ENCODE results near the gene ZNF775.
A peak's percentile ranks its signal among the peaks of the same experiment; 100 is the strongest.

Gene ZNF775

DNA sequence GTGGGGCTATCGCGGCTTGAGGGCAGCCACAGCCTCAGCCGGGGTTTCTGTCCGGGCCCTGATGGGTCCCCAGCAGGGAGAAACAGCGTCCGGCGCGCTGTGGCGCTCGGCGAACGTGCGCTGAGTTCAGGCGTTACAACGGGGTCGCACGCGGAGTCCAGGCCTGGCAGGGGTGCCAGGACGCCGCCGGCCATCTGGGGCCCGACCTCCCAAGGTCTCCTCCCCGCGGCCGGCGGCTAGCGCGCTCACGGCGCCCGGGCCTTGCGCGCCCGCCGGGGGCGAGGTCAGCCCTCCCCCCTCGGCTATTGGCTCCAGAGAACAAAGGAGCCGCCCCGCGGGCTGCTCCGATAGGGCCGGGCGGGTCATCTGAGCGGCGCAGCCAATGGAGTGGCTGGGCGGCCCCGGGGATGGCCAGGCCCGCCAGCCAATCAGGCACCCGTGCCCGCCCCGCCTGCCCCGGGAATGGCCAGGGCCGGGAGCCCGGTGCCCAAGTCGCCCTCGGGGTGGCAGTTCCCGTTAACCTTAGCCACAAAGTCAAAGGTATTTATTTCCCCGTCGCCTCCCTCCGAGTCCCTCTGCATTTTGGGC lies at the start of gene ZNF775:
Gene ZNF775 (plus strand): TSS at position 478 of the 588 bp plus-strand sequence. CDS start 9,141 bp downstream, outside the sequence.
- DNase-seq (ENCODE audit: low read depth): peak; percentile 90

DNA sequence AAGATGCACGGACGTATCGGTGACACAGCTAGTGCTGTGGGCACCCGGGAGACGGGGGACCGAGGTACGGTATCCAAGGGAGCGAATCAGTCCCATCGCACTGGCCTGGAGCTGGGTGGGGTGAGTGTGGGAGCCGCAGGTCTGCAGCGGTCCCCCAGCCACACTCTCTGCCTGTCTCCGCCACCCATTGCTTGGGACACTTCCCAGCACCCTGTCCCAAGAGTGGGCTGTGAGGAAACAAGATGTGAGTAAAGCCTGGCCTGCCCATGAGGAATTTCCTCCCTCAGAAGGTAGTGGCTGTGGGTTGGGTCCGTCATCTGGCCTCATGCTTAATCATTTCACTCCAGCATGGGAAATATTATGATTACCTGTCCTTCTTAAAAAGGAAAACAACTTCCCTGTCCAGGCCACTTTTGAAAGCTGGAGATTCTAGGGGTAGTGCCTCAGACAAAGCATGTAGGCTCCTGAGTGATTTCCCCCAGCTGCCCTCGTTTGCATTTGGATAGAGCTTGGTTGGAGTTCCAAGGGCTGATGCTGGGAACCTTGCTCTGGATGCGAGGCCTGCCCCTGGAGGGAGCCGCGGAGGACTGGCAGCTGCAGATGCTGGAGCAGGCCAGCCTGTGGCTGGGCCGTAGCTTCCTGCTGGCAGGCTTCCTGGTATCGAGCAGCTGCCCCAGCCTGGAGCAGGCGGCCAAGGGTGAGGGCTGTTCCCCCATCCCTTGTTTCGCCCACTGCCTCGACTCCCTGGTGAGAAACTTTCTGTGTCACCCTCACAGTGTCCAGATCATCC lies 49.6 kb upstream of the ZNF775 start:
- DNase-seq (ENCODE audit: low read depth): no peak

DNA sequence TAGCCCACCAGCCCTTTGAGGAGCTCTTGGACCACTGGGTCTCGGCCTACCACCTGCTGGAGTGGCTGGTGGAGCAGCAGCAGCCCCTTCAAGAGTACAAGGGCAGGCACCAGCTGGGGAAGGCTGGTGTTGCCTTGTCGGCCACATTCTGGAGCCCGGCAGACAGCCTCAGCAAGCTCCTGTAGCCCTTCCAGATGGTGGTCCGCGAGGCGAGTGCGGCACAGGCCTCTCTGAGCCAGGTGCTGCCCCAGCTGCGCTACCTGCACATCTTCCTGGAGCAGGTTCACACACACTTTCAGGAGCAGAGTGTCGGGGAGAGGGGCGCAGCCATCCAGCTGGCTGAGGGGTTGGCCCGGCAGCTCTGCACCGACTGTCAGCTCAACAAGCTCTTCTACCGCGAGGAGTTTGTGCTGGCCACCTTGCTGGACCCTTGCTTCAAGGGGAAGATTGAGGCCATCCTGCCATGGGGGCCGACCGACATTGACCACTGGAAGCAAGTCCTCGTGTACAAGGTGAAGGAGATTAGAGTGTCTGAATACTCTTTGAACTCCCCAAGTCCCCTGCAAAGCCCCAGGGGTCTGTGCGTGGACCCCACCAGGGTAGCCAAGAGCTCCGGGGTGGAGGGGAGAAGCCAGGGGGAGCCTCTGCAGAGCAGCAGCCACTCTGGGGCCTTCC lies 48.8 kb upstream of the ZNF775 start:
- DNase-seq (ENCODE audit: low read depth): no peak

DNA sequence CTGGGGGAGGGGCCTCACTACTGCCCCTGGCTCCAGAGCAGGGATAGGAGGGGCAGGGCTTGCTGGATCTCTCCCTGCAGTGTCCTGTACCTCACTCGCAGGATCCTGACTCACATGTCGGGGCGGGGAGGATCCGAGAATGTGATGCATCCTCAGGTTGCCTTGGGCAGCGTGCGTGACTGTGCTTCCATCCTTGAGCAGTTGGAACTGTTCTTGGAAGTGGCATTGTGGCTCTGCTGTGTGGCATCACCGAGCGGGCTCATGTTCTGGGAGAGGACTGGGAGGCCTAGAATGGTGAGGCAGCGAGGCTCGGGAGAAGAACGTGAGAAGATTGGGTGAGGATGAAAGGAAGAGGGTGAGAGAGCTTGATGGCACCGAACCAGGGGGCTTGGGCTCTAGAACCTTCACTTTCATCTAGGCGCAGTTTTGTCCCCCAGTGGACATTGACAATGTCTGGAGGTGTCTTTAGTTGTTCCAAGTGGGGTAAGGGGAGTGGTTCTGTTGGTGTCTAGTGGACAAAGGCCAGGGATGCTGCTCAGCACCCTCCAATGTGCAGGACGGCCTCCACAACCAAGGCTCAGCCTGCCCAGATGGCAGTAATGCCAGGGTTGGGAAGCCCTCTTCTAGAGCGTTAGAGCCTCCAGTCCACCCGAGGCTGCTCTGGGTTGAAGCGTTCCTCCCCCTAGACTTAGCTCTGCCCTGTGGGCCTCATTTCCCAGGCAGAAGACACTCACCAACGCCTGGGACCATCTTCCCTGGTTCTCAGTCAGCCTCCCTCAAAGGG lies 46.1 kb upstream of the ZNF775 start:
- DNase-seq (ENCODE audit: low read depth): no peak

DNA sequence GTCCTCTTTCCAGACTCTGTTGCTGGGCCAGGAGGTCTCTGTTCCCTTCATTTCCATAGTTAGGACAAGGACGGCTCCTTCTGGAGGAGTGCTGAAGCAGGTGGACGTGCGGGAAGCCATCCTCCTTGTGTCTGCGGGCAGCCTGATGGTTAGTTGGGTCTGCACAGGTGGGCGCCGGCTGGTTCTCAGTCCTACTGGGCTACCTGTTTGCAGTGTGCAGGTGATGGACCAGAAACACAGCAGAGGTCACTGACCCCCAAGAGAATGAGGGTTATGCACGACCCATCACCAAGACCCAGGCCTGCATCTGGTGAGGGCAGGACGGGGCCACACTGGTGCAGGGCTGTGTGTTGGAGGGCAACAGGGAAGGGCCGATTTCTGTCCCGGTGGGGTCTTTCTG lies 45.5 kb upstream of the ZNF775 start:
- no peak for DNase-seq (ENCODE audit: low read depth)

DNA sequence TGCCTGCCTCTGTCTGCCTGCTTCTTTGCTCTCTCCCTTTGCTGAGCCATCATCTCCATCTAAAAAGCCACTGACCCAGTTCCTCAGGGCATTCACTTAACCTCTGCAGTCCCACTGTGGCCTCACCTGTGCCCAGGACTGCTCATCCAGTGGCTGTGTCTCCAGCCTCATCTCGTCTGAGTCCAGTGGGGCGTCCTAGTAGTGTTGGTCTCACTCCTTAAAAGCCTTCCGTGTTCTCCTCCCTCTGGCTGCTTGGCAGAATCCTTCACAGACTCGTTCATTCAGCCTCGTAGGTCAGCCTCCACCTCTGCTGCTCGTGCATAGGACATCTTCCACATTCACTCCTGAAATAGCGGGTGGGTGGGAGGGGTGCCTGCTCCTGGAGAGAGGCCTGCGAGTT lies 45.0 kb upstream of the ZNF775 start:
- DNase-seq (ENCODE audit: low read depth): no peak

DNA sequence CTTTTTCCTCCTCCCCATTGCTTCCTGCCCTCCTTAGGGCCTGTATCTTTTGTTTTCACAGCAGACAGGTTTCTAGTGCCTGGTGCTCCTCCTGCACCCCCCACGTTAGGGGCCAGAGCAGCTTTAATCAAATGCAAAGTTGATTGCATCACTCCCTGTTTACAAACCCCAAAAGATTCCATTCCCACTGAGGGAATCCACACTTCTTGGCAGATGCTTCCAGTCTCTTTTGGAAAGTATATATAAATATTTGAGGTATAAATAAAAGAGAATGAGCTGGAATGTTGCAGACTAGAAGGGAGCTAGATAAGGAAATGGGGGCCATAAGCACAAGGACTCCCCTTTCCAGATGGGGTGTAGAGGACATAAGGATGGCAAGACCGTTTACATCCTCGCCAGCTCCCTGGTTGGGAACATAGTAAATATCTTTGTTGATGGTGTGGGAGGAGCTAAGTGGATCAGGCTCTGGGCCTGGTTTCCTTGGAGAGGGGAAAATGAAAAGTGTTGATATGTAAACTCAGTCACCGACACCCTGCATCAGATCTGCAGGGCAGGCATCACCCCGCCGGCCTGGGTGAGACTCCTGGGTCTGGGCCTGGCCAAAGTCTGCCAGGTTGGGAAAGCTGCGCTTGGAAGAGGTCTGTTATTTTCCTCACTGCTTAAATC lies 43.9 kb upstream of the ZNF775 start:
- no peak for DNase-seq (ENCODE audit: low read depth)

DNA sequence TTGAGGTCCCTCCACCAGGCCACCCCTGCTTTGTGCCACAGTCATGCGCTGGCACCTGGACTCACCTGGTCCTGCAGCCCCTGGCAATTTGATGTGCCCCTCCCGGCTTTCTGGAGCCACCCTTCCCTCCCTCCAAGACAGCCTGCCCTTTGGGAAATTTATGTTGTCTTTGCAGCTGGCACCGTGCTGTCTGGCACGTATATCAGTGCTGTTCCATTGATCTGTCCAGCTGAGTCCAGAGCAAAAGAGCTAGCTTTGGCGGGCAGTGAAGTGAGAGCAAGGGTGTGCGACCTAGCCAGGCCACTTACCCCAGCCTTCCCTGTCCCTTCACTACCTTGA lies 43.4 kb upstream of the ZNF775 start:
- no peak for DNase-seq (ENCODE audit: low read depth)

DNA sequence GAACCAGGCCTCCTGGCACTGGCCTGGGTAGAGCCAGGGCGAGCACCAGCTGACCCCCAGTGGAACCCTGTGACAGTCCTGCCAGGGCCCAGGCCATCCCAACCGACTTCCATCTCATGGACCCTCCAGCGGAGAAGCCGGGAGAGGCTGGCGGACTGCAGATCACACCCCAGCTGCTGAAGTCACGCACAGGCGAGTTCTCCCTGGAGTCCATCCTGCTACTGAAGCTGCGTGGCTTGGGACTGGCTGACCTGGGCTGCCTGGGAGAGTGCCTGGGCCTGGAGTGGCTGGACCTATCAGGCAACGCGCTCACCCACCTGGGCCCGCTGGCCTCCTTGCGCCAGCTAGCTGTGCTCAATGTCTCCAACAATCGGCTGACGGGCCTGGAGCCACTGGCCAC lies 42.4 kb upstream of the ZNF775 start:
- no peak for DNase-seq (ENCODE audit: low read depth)

DNA sequence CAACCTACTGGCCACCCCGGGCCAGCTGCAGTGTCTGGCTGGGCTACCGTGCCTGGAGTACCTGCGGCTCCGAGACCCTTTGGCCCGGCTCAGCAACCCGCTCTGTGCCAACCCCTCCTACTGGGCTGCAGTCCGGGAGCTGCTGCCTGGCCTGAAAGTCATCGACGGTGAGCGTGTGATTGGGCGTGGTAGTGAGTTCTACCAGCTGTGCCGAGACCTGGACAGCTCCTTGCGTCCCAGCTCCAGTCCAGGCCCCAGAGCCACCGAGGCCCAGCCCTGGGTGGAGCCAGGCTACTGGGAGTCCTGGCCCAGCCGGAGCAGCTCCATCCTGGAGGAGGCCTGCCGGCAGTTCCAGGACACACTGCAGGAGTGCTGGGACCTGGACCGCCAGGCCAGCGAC lies 42.0 kb upstream of the ZNF775 start:
- DNase-seq (ENCODE audit: low read depth): no peak

DNA sequence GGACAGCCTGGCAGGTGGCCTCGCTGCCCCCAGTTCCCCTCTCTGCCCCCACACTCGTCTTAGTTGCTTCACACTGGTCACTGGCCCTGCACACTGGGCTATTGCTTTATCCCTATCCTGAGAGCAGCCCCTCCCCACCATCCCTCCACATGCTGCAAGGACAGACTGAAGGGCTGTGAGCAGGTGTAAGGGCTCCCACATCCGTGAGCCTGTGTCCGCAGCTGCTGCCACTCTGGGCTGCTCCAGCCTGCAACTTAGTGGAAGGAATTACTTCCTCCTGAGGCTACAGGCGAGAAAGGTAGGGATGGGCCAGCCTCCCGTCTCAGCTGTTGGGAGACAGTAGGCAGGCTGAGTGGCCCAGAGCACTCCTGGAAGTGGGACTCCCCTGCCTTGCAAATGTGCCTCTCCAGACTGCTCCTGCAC lies 41.5 kb upstream of the ZNF775 start:
- no peak for DNase-seq (ENCODE audit: low read depth)

DNA sequence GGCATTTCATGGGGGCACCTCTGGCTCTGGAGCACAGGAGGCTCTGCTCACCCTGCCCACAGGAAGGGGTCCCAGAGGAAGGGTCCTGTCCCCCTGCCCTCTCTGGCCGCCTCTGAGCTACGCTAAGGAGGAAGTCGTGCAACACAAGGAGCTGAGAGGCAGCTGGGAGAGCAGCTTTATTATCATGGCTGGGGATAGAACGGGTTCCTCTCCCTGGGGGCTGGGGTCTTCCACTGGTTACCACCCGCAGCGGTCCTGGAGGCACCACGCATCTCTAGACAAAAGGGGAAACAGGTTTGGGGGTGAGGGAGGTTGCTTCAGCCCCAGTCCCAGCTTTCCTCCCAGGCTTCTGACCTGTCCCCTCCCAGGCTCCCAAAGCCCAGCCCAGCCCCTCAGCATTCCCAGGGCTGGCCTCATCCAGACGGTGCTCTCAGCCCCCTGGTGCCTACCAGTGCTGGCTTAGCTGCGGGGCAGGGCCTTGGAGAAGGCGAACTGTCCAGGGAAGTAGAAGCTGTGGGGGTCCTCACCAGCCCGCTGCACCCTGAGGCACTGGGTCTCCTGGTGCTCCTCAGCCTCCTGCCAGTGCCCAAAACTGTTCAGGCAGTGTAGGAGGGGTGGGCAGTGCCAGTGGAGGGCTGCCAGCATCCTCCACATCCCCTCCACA lies 40.8 kb upstream of the ZNF775 start:
- no peak for DNase-seq (ENCODE audit: low read depth)

DNA sequence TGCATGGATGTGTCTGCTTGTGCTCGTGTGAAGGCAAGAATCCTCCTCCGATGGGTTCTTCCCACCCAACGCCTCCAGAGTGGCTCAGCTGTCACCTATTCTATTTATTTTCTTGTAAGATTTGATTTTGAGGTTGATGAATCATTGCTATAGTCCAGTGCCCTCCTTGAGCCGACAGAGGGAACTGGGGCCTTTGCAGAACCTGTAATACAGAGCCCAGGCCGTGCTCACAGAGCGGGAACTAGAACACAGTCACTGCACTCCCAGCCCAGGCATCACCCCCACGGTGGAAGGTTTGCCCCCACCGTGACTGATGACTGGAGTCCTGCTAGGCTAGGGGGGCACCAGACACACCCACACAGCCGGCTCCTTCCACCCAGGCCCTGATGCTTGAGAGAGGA lies 39.7 kb upstream of the ZNF775 start:
- no peak for DNase-seq (ENCODE audit: low read depth)

DNA sequence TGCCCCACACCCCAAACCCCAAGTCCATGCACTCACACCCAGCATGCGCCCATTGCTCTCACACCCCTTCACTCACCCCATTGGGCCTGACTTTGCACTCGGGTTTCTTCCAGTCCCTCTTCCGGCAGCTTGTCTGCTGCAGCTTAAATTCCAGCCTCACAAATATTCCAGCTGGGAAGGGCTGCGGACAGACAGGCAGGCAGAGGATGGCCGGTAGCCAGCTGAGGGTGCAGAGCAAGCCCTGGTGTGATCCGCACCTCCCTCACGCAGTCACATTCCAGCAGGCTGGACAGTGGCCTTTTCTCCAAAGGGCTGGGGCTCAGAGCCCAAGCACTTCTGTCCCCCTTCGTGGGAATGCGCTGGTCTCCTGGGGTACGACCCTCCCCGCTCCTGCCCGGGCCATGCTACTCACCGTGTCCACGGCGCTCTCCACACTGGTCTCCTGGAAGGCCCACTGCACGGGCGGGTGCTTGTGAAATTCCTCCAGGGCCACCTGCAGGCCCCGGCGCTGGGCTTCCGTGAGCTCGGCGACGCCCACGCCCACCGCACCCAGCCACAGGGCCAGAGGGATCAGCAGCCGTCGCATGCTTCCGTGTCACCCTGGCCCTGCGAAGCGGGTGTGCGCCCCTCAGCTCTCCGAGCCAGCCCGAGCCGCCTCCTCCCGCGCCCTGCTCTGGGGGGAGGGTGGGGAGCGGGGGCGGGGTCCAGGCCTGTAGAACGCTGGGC lies 38.9 kb upstream of the ZNF775 start:
- DNase-seq (ENCODE audit: low read depth): no peak

DNA sequence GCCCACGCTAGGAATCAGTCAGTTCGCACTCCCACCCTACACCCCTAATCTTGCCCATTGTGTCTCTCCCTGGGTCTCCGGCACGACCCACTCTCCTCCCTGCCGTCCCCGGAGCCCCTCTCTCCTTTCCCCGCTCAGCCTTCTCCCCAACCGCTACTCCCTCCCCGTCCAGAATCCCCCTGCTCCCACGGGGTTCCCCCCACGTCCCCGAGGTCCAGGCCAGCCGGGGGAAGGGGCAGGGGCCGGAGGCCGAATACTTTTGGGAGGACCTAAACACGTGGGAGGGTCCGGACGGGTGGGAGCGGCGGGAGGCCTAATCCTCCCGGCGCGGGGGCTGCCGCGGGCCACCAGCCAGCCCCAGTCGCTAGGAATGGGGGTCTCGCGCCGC lies 38.3 kb upstream of the ZNF775 start:
- DNase-seq (ENCODE audit: low read depth): no peak

DNA sequence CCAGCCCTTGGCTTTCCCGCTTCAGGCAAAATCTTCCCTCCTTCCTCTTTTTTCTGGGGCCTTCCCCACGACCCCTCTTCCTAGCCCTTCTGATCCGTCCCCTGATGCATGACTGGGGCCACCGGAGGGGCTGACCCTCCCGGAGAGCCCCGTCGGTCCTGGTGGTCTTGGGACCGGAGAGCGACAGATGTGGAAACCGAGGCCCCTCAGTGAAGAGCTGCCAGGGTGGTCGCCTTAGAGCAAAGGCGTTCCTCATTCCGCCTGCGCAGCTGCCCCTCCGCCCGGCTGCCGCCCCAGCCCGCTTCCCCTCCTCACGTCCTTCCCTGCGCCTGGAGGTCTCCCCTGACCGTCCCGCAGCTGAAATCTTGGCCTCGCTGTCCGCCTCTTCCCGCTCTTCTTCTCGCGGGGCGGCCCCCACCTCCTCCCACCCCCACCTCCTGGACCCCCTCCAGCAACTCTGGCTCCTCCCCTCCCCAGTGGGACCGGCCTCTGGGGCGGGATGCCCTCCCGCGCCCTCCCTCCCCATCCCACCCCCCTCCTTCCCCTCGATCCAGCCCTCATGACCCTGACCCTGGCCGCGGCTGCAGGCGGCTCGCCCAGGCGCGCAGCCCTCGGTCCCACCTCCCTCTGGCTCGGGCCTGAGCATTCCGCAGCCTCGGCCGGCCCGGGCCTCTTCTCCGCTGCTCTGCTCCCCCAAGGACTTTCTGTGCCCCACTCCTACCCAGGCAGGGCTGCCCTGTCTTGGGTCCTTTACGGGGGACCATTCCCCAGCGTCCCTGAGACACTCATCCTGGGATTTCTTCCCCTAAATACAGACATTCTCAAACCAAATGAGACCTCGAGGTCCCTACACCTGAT lies 37.6 kb upstream of the ZNF775 start, which contains the start of gene RARRES2:
Gene RARRES2 (minus strand): TSS at position 367 of the 858 bp plus-strand sequence. CDS start 1,020 bp downstream, outside the sequence.
- DNase-seq (ENCODE audit: low read depth): no peak

DNA sequence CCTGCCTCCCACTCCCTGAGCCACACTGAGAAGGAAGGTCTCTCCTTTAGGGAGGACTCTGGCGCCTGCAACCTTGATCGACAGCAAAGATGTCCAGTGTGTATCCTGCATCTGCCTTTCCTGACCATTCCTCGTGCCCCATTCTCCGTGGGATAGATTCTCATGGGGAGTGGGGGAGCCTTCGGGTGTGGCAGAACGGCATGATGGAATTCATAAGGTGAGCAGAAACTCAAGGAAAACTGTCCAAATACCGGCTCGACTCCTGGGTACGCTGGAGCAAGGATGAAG lies 37.1 kb upstream of the ZNF775 start:
- no peak for DNase-seq (ENCODE audit: low read depth)

DNA sequence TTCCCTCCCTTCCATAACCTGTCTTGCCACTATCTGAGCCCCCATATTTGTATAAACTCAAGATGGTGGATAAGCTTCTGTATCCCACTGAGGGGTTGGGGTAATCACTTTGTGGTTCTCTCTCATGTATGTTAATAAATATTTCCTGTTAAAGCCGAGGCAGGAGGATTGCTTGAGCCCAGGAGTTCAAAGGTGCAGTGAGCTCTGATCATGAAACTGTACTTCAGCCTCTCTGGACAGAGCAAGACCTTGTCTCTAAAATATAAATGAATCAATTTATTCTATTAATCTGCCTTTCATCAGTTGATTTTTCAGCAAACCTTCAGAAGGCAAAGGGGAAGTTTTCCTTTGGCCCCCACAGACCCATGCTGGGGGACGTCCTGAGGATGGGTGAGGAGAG lies 35.9 kb upstream of the ZNF775 start:
- no peak for DNase-seq (ENCODE audit: low read depth)

DNA sequence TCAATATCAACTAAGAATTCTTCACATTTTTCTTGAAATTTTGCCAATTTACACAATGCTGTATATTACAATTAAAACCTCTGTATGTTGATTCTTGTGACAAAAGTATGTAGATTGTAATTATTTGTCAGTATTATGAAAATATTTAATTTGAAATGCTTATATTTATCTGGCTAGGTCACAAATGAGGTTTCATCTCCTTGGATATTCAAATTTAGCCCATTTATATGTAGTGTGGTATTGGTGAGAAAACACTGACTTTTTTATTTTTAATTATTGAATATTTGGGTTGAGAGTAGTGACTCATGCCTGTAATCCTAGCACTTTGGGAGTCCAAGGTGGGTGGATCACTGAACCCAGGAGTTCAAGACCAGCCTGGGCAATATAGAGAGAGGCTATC lies 34.8 kb upstream of the ZNF775 start:
- DNase-seq (ENCODE audit: low read depth): no peak

DNA sequence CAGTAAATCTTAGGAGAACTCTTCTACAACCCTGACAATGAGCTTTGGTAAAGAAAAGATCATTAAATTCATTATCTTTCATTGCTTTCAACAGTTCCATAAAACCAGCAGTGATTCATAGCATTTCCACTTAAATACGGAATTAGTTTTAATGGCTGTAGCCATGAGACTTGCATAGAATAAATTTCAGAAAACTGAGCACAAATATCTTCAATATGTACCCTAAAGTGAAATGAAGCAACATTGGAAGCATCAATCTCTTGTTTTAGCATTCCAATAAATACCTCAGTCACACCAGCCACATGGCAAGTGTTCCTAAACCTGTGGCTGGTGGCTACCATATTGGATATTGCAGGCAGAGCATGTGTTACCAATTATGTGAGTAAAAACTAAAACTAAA lies 34.1 kb upstream of the ZNF775 start:
- DNase-seq (ENCODE audit: low read depth): no peak

Data from activated T-helper 9 cell treated with anti-CD3 and anti-CD28 coated beads, Interleukin-2, amount 50 U/mL, for 16 hours (primary cell).